Upper lobe of right lung (tissue), 1 donor: Measurements from ENCODE around the gene CHST8. TPM values are rescaled to one million over a fixed set of nuclear protein-coding genes. Genes with fewer than 3 reads are reported as not detected.

ENCODE experiments used
- ATAC-seq: fragments of 200-7000 bp; cut with Tn5 transposase; one replicate; pipeline ENCODE4 v1.9.1; 2020; ENCODE audit warnings: mild to moderate bottlenecking, moderate library complexity
- DNase-seq: peaks from one replicate; pipeline ENCODE4 v3.0.0-alpha.2; 2020
- H3K27ac ChIP-seq: fragments of 200-600 bp; one replicate; pipeline ENCODE4 v1.8.0; 2022
- H3K27me3 ChIP-seq: fragments of 200-600 bp; one replicate; pipeline ENCODE4 v1.8.0; 2022; ENCODE audit warnings: mild to moderate bottlenecking
- H3K36me3 ChIP-seq: fragments of 200-600 bp; one replicate; pipeline ENCODE4 v1.8.0; 2022
- H3K4me1 ChIP-seq: fragments of 200-600 bp; one replicate; pipeline ENCODE4 v1.8.0; 2022
- H3K4me3 ChIP-seq: fragments of 200-600 bp; one replicate; pipeline ENCODE4 v1.8.0; 2022; ENCODE audit warnings: mild to moderate bottlenecking
- H3K9me3 ChIP-seq: fragments of 200-600 bp; one replicate; pipeline ENCODE4 v1.8.0; 2022
- intact Hi-C: fragments of 100-400 bp; cut with DNase I; formaldehyde crosslinking; loops from one replicate; pipeline ENCODE4 v1.11.0; 2022
- total RNA-seq: library from RNA; stranded (reverse); fragmentation: NEBNext Ultra II Directional; extraction: Animal tissue kit (Norgen Biotek cat#: 25700); gene quantifications from one replicate; pipeline ENCODE4 v1.2.1, GENCODE V29; 2021
- TF ChIP-seq, protein P1 (sequence below): fragments of 200-600 bp; IDR thresholded peaks from one replicate; pipeline ENCODE4 v1.8.0; 2022; ENCODE audit warnings: antibody characterized with exemption
- donor health status: DM: no; HTN: yes; CAD: no; lungs with severe emphysema.

Gene CHST8
- total RNA-seq, 1 donor from 2014 or later, result 0.64 TPM

- H3K4me1 ChIP-seq, result no peaks in the 10 kb centered on the region
- ATAC-seq (no peak), DNase-seq (no peak)
- intact Hi-C loops, result no loop called here
- TF ChIP-seq, protein P1, sequence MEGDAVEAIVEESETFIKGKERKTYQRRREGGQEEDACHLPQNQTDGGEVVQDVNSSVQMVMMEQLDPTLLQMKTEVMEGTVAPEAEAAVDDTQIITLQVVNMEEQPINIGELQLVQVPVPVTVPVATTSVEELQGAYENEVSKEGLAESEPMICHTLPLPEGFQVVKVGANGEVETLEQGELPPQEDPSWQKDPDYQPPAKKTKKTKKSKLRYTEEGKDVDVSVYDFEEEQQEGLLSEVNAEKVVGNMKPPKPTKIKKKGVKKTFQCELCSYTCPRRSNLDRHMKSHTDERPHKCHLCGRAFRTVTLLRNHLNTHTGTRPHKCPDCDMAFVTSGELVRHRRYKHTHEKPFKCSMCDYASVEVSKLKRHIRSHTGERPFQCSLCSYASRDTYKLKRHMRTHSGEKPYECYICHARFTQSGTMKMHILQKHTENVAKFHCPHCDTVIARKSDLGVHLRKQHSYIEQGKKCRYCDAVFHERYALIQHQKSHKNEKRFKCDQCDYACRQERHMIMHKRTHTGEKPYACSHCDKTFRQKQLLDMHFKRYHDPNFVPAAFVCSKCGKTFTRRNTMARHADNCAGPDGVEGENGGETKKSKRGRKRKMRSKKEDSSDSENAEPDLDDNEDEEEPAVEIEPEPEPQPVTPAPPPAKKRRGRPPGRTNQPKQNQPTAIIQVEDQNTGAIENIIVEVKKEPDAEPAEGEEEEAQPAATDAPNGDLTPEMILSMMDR, result no peak
- no peak overlapping the region for H3K4me3 ChIP-seq
- H3K27ac ChIP-seq, result no peak overlapping the region
- no peaks in the 10 kb centered on the region for H3K9me3 ChIP-seq
- H3K36me3 ChIP-seq, result no peaks in the 10 kb centered on the region
- H3K27me3 ChIP-seq, result no peaks in the 10 kb centered on the region
Measured at GRCh38 chr19:33646306-33646705, 24.6 kb downstream of the CHST8 start.

- no peak for ATAC-seq
- DNase-seq, result no peak
- TF ChIP-seq, protein P1, result no peak
- Histone ChIP-seq H3K4me1 (no peaks in the 10 kb centered on the region), H3K27ac (no peak overlapping the region), H3K27me3 (no peaks in the 10 kb centered on the region), H3K9me3 (no peaks in the 10 kb centered on the region), H3K36me3 (no peaks in the 10 kb centered on the region), H3K4me3 (no peak overlapping the region)
- intact Hi-C loops, result no loop called here
Measured at GRCh38 chr19:33647146-33647545, 25.4 kb downstream of the CHST8 start.

GRCh38 chr19:33649627-33650305, 28.0 kb downstream of the CHST8 start:
- H3K27ac ChIP-seq, result no peak overlapping the region
- no peaks in the 10 kb centered on the region for H3K4me1 ChIP-seq
- no peaks in the 10 kb centered on the region for H3K36me3 ChIP-seq
- no peaks in the 10 kb centered on the region for H3K9me3 ChIP-seq
- peaks cover under 1% of the 10 kb centered on the region for H3K27me3 ChIP-seq
- no peak overlapping the region for H3K4me3 ChIP-seq
- TF ChIP-seq, protein P1, result no peak
- ATAC-seq (no peak), DNase-seq (peak; percentile 7)
- intact Hi-C loops, result no loop called here

DNA sequence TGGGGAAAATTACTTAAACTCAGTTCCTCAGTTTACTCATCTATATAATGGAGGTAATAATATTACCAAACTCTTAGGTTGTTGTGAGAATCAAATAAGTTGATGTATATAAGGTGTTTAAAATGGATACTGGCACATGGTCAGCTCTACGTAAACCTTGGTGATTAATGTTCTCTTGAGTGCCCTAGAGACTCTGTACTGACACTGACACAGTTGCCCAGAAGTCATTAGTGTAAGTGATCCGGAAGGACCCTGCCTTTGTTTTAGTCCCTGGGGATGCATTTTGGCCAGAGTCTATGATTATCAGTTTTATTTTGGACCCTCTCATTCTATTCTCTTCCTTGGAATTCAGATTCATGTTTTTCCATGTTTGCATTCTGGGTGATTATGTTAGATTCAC, 31.9 kb downstream of the CHST8 start:
- Histone ChIP-seq H3K9me3 (no peaks in the 10 kb centered on the region), H3K4me1 (no peaks in the 10 kb centered on the region), H3K27me3 (peaks cover 4% of the 10 kb centered on the region), H3K36me3 (no peaks in the 10 kb centered on the region), H3K4me3 (no peak overlapping the region), H3K27ac (no peak overlapping the region)
- intact Hi-C loops, result no loop called here
- DNase-seq (no peak), ATAC-seq (no peak)
- TF ChIP-seq, protein P1, result no peak

DNA sequence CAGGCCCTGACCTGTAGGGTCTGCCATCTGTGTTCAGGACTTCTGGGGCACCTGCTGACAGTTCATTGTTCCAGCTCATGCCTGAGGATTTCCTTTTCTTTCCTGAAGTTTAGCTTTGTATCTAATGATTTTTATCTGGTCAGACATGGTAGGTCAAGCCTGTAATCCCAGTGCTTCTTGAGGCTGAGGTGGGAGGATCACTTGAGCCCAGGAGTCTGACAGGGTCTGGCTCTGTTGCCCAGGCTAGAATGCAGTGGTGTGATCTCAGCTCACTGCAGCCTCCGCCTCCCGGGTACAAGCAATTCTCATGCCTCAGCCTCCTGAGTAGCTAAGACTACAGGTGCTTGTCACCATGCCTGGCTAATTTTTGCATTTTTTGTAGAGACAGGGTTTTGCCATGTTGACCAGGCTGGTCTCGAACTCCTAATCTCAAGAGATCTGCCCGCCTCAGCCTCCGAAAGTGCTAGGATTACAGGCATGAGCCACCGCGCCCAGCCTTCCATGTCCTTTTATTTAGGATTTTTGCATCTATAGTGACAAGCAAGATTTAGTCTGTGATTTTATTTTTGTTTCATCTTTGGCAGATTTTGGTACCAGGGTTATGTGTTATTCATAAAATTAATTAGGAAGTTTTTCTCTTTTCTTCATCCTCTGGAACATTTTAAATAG, 33.2 kb downstream of the CHST8 start:
- TF ChIP-seq, protein P1, result no peak
- no peaks in the 10 kb centered on the region for H3K9me3 ChIP-seq
- H3K27me3 ChIP-seq, result peaks cover 4% of the 10 kb centered on the region

More for the DNA sequence above, 33.2 kb downstream of the CHST8 start:
- ATAC-seq (no peak), DNase-seq (peak; percentile 17)
- Histone ChIP-seq H3K36me3 (no peaks in the 10 kb centered on the region), H3K4me3 (no peak overlapping the region), H3K27ac (no peak overlapping the region), H3K4me1 (no peaks in the 10 kb centered on the region)
- intact Hi-C loops, result no loop called here
